T-helper 1 cell (primary cell): ENCODE measurements around the gene FTSJ3.
"Not testable (repeated sequence)": the region's sequence is repeated elsewhere in the genome, so short reads cannot be mapped to it uniquely, and the experiment has no call there.

Experiments
- DNase-seq, 5 donors: peaks; one replicate each; pipeline ENCODE4 v3.0.0-alpha.2; 2012 to 2020
- total RNA-seq, 4 donors: gene quantifications; one replicate each; lab custom pipeline; 2026; lab: John Stamatoyannopoulos, UW

FTSJ3 gene
- total RNA-seq, result 43.4 to 73.6 (median 56.8) reads per million in 4 donors

GRCh38 chr17:63827002-63827800 is at the start of gene FTSJ3, which contains the start of gene PSMC5:
Gene FTSJ3, minus strand, starts transcription at chr17:63827663. Its CDS starts 761 bp downstream, at chr17:63826902.
Gene PSMC5, plus strand, starts transcription at chr17:63827431. Its CDS starts 60 bp downstream, at chr17:63827491.
- DNase-seq, result peak; percentile 92 to 96 (median 95)

- not testable (repeated sequence) for DNase-seq
Measured at GRCh38 chr17:63874693-63875092, 47.2 kb upstream of the FTSJ3 start.

- DNase-seq, result not testable (repeated sequence)
Measured at GRCh38 chr17:63874061-63874626, 46.7 kb upstream of the FTSJ3 start.

GRCh38 chr17:63873577-63873976 is 46.1 kb upstream of the FTSJ3 start, which contains the start of gene CSH2:
Gene CSH2, minus strand, starts transcription at chr17:63873677. Its CDS starts 63 bp downstream, at chr17:63873614.
- not testable (repeated sequence) for DNase-seq

GRCh38 chr17:63871646-63872365 is 44.3 kb upstream of the FTSJ3 start:
- not testable (repeated sequence) for DNase-seq

GRCh38 chr17:63870292-63870665 is 42.8 kb upstream of the FTSJ3 start:
- not testable (repeated sequence) for DNase-seq

GRCh38 chr17:63869491-63870291 is 42.2 kb upstream of the FTSJ3 start:
- DNase-seq, result not testable (repeated sequence)

GRCh38 chr17:63866625-63867024 is 39.2 kb upstream of the FTSJ3 start:
- not testable (repeated sequence) for DNase-seq

GRCh38 chr17:63859257-63859656 is 31.8 kb upstream of the FTSJ3 start:
- no peak for DNase-seq

GRCh38 chr17:63856425-63856824 is 29.0 kb upstream of the FTSJ3 start:
- not testable (repeated sequence) for DNase-seq

- DNase-seq, result no peak
Measured at GRCh38 chr17:63855185-63855584, 27.7 kb upstream of the FTSJ3 start.

- no peak for DNase-seq
Measured at GRCh38 chr17:63854709-63855108, 27.2 kb upstream of the FTSJ3 start.

- DNase-seq, result no peak
Measured at GRCh38 chr17:63853260-63853659, 25.8 kb upstream of the FTSJ3 start.

GRCh38 chr17:63850401-63850800 is 22.9 kb upstream of the FTSJ3 start:
- DNase-seq, result no peak

GRCh38 chr17:63848834-63849689 is 21.6 kb upstream of the FTSJ3 start:
- DNase-seq, result peak; percentile 81 to 96 (median 93)

GRCh38 chr17:63847525-63848249 is 20.2 kb upstream of the FTSJ3 start:
- DNase-seq, result no peak

GRCh38 chr17:63845509-63845908 is 18.0 kb upstream of the FTSJ3 start:
- DNase-seq, result no peak

- no peak for DNase-seq
Measured at GRCh38 chr17:63843910-63844677, 16.6 kb upstream of the FTSJ3 start.

- peak in 2 of 5 donors; percentile 21 to 66 for DNase-seq
Measured at GRCh38 chr17:63843387-63843888, 16.0 kb upstream of the FTSJ3 start.
